Ishikawa (cell line): ENCODE data around the gene TMEM272.

Source experiments
- CEBPB ChIP-seq: IDR thresholded peaks from 2 replicates; pipeline ENCODE4 v1.6.1; 2012
- NFIC ChIP-seq: IDR thresholded peaks from 2 replicates; pipeline ENCODE4 v1.6.1; 2012
- TAF1 ChIP-seq: IDR thresholded peaks from 2 replicates; pipeline ENCODE4 v1.6.1; 2012; ENCODE audit warnings: low read depth, mild to moderate bottlenecking

- TF ChIP-seq CEBPB: no peak
- TF ChIP-seq TAF1: no peak
- TF ChIP-seq NFIC: no peak
These were observed 81.5 kb downstream of the TMEM272 start for GRCh38 chr13:51763486-51763885.
